Upper lobe of right lung (tissue), 1 donor: ENCODE measurements around the gene IL32. TPM values are rescaled to one million over a fixed set of nuclear protein-coding genes. Genes with fewer than 3 reads are reported as not detected.

Source experiments
- ATAC-seq: fragments of 200-7000 bp; cut with Tn5 transposase; one replicate; pipeline ENCODE4 v1.9.1; 2020; ENCODE audit warnings: mild to moderate bottlenecking, moderate library complexity
- DNase-seq: peaks from one replicate; pipeline ENCODE4 v3.0.0-alpha.2; 2020
- H3K27ac ChIP-seq: fragments of 200-600 bp; one replicate; pipeline ENCODE4 v1.8.0; 2022
- H3K27me3 ChIP-seq: fragments of 200-600 bp; one replicate; pipeline ENCODE4 v1.8.0; 2022; ENCODE audit warnings: mild to moderate bottlenecking
- H3K36me3 ChIP-seq: fragments of 200-600 bp; one replicate; pipeline ENCODE4 v1.8.0; 2022
- H3K4me1 ChIP-seq: fragments of 200-600 bp; one replicate; pipeline ENCODE4 v1.8.0; 2022
- H3K4me3 ChIP-seq: fragments of 200-600 bp; one replicate; pipeline ENCODE4 v1.8.0; 2022; ENCODE audit warnings: mild to moderate bottlenecking
- H3K9me3 ChIP-seq: fragments of 200-600 bp; one replicate; pipeline ENCODE4 v1.8.0; 2022
- intact Hi-C: fragments of 100-400 bp; cut with DNase I; formaldehyde crosslinking; loops from one replicate; pipeline ENCODE4 v1.11.0; 2022
- total RNA-seq: library from RNA; stranded (reverse); fragmentation: NEBNext Ultra II Directional; extraction: Animal tissue kit (Norgen Biotek cat#: 25700); gene quantifications from one replicate; pipeline ENCODE4 v1.2.1, GENCODE V29; 2021
- TF ChIP-seq, protein P1 (sequence below): fragments of 200-600 bp; IDR thresholded peaks from one replicate; pipeline ENCODE4 v1.8.0; 2022; ENCODE audit warnings: antibody characterized with exemption
- donor health status: DM: no; HTN: yes; CAD: no; lungs with severe emphysema.

IL32 gene
- total RNA-seq, 1 donor from 2014 or later, result 91.5 TPM

DNA sequence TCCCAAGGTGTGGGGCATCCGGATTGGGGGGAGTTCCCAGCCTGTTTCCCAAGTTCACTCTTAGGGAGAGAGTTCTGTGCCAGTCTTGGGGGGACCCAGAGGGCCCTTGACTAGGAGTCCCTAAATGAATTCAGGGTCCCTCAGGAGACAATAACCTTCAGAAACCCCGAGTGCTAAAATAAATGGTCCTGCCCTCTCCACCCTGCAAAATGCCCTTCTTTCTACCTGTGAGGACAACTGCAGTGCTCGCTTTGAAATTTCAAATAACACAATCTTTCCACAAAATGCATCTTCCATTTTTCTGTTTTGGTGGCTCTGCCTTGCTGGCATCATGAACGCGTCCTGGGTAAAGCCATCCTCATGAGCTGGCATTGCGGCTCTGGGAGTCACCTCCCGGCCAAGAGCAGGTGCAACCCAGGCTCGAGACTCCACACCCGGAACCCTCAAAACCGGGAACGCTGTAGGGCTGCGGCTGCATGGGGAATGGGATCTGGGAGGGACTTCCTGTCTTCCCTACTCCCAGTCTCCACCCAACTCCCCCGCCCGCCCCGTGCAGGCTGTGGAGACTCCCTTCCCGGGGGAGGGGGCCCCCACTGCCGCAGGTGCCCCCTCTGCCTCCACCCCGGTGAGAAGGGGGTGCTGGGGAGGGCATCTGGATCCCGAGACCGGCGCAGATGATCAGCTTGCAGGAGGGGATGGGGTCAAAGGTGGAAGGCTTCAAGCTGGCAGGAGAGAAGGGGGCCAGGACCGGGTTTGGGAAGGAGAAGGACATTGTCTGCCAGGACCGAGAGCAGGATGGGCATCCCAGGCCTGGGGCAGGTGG is 46.8 kb downstream of the IL32 start, which contains the start of gene ZNF205:
Gene ZNF205, plus strand, starts transcription at position 529 of the 823 bp plus-strand sequence. CDS start 845 bp downstream, outside the sequence.
- peak within 1 kb of the TSS; percentile 9 for H3K27ac ChIP-seq
- peak within 1 kb of the TSS; percentile 70 for H3K4me3 ChIP-seq
- DNase-seq, result peak; percentile 90
- peak; percentile 97 for ATAC-seq
- H3K9me3 ChIP-seq, result no peaks in the 10 kb centered on the region
- H3K4me1 ChIP-seq, result peaks cover 21% of the 10 kb centered on the region
- no peaks in the 10 kb centered on the region for H3K27me3 ChIP-seq
- intact Hi-C loops, result no loop called here
- TF ChIP-seq, protein P1, sequence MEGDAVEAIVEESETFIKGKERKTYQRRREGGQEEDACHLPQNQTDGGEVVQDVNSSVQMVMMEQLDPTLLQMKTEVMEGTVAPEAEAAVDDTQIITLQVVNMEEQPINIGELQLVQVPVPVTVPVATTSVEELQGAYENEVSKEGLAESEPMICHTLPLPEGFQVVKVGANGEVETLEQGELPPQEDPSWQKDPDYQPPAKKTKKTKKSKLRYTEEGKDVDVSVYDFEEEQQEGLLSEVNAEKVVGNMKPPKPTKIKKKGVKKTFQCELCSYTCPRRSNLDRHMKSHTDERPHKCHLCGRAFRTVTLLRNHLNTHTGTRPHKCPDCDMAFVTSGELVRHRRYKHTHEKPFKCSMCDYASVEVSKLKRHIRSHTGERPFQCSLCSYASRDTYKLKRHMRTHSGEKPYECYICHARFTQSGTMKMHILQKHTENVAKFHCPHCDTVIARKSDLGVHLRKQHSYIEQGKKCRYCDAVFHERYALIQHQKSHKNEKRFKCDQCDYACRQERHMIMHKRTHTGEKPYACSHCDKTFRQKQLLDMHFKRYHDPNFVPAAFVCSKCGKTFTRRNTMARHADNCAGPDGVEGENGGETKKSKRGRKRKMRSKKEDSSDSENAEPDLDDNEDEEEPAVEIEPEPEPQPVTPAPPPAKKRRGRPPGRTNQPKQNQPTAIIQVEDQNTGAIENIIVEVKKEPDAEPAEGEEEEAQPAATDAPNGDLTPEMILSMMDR, result no peak
- peaks cover 12% of the 10 kb centered on the region for H3K36me3 ChIP-seq

DNA sequence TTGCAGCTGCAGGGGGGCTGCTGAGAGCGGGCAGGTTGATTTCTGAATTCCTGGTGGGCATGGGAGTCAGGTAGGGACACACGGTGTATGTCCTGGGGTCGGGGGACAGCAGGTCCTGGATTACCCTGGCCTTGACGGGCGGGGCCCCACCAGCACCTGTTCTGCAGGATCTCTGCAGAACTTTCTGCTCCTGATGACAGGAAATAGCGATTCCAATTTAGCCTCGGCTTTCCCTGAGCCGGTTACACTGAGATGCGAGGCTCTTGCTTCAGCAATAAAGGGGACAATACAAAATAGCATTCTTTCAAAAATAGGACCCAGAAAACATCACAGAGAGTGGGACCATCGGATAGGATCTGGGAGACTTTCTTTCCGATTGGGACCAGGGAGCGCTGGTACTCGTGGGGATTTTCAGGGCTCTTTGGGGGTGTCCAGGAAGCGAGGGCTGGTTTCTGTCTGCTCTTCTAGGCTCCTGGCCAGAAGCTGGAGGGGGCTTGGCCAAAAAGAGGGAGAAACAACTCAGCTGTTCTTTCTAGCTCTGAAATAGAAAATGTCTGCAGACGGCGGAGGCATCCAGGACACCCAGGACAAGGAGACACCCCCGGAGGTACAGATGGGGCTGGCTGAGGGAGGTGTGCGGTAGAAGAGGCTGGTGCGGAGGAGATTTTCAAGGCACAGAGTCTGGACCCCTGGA is 47.6 kb downstream of the IL32 start:
- H3K4me3 ChIP-seq, result peak overlapping the region; percentile 70
- H3K36me3 ChIP-seq, result peaks cover 12% of the 10 kb centered on the region
- ATAC-seq (no peak), DNase-seq (no peak)
- no peaks in the 10 kb centered on the region for H3K9me3 ChIP-seq
- intact Hi-C loops, result no loop called here
- H3K27me3 ChIP-seq, result no peaks in the 10 kb centered on the region
- H3K4me1 ChIP-seq, result peaks cover 21% of the 10 kb centered on the region
- peak overlapping the region; percentile 9 for H3K27ac ChIP-seq
- TF ChIP-seq, protein P1, result no peak

DNA sequence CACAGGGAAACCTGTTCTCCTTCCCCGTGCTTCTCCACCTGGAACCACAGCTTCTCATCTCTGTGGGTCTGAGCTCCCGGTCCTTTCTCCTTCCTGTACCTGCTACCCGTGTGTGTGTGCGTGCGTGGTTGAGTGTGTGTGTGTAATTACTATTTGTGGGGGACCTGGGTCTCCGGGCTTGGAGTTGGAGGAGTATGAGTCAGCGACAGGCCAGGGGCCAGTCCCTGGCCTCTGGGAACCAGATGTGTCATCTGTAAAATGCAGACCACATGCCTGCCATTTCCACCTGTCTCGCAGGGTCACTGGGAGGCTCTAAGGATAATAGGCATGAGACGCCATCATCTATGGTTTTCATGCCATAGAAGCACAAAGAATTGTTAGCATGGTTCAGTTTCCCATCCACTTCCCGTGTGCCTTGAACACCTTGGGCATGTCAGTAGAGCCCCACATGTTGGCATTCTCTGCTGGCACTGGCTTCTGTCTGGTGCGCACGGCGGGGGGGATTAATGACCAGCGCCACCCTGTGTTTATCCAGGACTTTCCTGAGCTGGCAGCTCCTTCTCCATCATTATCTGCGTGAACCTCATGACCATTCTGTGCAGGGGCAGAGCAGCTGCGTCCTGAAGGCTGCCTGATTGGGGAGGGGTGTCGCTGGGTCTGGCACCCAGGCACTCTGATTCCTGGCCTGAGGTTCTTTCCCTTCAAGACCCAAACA is 48.5 kb downstream of the IL32 start:
- H3K27ac ChIP-seq, result no peak overlapping the region
- no peaks in the 10 kb centered on the region for H3K27me3 ChIP-seq
- peak overlapping the region; percentile 70 for H3K4me3 ChIP-seq
- no peaks in the 10 kb centered on the region for H3K9me3 ChIP-seq
- peaks cover 12% of the 10 kb centered on the region for H3K36me3 ChIP-seq
- intact Hi-C loops, result no loop called here
- DNase-seq (no peak), ATAC-seq (no peak)
- peaks cover 21% of the 10 kb centered on the region for H3K4me1 ChIP-seq
- TF ChIP-seq, protein P1, result no peak

DNA sequence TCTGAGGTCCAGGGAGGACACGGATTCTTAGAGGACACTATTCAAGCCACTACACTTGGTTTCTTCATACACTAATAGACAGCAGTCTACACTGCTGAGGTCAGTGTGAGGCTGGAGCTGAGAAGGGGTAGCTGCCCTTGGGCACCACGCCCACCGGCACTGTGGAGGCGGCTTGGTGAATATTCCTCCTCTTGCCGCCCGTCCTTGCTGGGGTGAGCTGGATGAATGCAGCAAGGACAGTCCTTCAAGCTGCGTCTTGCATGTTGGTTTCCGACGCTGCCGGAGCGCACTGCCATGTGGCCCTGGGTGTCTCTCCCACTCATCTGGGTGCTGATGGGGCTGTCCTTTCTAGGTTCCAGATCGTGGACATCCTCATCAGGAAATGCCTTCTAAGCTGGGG is 49.6 kb downstream of the IL32 start:
- DNase-seq (no peak), ATAC-seq (no peak)
- no peaks in the 10 kb centered on the region for H3K27me3 ChIP-seq
- H3K27ac ChIP-seq, result no peak overlapping the region
- intact Hi-C loops, result no loop called here
- no peaks in the 10 kb centered on the region for H3K9me3 ChIP-seq
- no peak overlapping the region for H3K4me3 ChIP-seq
- peaks cover 21% of the 10 kb centered on the region for H3K4me1 ChIP-seq
- TF ChIP-seq, protein P1, result no peak
- H3K36me3 ChIP-seq, result peaks cover 22% of the 10 kb centered on the region

DNA sequence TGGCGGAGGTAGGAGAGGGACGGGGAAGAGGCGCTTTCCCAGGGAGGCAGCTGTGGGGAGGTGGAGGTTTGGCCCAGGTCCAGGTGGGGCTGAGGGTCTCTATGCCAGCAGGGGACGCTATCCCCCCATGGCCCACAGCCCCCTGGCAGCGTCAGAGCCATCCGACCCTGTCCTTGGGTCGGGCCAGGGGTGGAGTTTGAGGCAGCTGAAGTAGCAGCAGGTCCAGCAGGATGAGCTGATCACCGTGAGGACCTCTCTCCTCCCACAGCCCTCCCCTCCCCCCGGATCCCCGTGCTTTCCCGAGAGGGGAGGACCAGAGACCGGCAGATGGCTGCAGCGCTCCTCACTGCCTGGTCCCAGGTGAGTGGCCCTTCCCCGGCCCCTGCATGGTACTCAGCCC is 50.1 kb downstream of the IL32 start:
- intact Hi-C loops, result no loop called here
- H3K36me3 ChIP-seq, result peaks cover 28% of the 10 kb centered on the region

More for the DNA sequence above, 50.1 kb downstream of the IL32 start:
- H3K4me1 ChIP-seq, result peaks cover 21% of the 10 kb centered on the region
- TF ChIP-seq, protein P1, result no peak
- DNase-seq (no peak), ATAC-seq (no peak)
- no peak overlapping the region for H3K4me3 ChIP-seq
- H3K9me3 ChIP-seq, result no peaks in the 10 kb centered on the region
- H3K27ac ChIP-seq, result no peak overlapping the region
- no peaks in the 10 kb centered on the region for H3K27me3 ChIP-seq
